Memory B cell (primary cell): ENCODE data around the gene C3orf20.

Source experiments
- ATAC-seq: fragments of 150-1000 bp; cut with Tn5 transposase; 2 replicates; pipeline ENCODE4 v1.10.0; 2021; ENCODE audit warnings: low read depth, mild to moderate bottlenecking, moderate library complexity
- DNase-seq, 2 donors: peaks; one replicate each; pipeline ENCODE4 v3.0.0; 2022; ENCODE audit warnings: low spot score in 2 of 2
- H3K27ac Mint-ChIP-seq: one replicate; pipeline ENCODE4 v1.8.0; 2022; ENCODE audit warnings: mild to moderate bottlenecking, moderate library complexity, mixed read lengths
- H3K27me3 Mint-ChIP-seq: one replicate; pipeline ENCODE4 v1.8.0; 2022; ENCODE audit warnings: mixed read lengths
- H3K36me3 Mint-ChIP-seq: one replicate; pipeline ENCODE4 v1.8.0; 2022; ENCODE audit warnings: mild to moderate bottlenecking, mixed read lengths
- H3K4me1 Mint-ChIP-seq: one replicate; pipeline ENCODE4 v1.8.0; 2022; ENCODE audit warnings: mixed read lengths
- H3K4me3 Mint-ChIP-seq: one replicate; pipeline ENCODE4 v1.8.0; 2022; ENCODE audit warnings: mild to moderate bottlenecking, moderate library complexity, mixed read lengths
- H3K9me3 Mint-ChIP-seq: one replicate; pipeline ENCODE4 v1.8.0; 2022; ENCODE audit warnings: mixed read lengths

The C3orf20 gene

DNA sequence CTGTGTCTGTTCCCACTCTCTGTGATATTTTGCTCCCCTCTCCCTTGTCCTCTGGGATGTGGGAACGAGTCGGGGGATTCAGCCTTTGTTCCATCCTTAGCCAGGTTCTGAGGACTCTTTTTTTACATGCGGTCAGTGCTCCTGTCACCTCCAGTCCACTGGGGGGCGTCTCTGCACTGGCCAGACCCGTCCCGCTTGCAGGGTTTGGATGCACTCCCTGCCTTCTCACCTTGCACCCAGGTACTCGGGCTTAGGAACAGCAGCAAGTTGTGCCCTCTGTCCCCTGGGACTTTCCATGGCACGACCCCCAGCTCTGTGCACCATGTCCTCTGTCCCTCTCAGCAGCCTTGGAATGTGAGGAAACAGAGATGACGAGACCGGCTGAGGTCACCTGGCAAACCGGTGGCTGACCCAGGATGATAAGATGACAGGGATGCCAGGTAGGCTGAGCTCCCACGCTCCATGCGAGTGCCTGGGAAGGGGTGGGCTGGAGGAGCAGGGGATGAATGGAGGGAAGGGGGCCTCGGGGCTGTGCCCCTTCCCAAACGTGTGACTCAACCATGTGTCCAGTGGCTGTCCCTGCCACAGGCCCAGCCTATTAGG is 116.5 kb downstream of the C3orf20 start:
- Mint-ChIP-seq H3K4me1 (no peaks in the 10 kb centered on the region), H3K27me3 (peaks cover 14% of the 10 kb centered on the region), H3K36me3 (no peaks in the 10 kb centered on the region), H3K27ac (no peak overlapping the region), H3K4me3 (no peak overlapping the region), H3K9me3 (no peaks in the 10 kb centered on the region)
- DNase-seq (peak in 1 of 2 donors; percentile 5), ATAC-seq (peak; percentile 41)

DNA sequence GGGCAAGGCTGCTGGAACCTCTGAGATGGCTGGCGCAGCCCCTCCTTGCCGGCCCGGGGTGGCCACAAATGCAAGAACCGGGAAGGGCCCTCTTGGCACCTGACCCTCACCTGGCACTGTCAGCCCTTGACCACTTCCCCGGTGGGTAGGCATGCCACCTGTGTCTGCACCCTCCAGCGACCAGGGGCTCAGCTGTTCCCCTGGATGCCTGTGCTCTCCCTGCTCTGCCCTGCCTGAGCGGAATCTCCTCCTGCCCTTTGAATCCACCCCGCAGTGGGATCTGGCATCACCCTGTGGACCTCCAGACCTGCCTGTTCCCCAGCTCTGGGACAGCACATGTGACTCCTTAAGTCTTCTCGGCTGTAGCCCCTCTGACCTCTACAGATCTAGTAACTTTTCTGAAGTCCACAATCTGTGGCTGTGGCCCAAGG is 117.8 kb downstream of the C3orf20 start:
- Mint-ChIP-seq H3K27ac (no peak overlapping the region), H3K36me3 (no peaks in the 10 kb centered on the region), H3K4me1 (no peaks in the 10 kb centered on the region), H3K9me3 (no peaks in the 10 kb centered on the region), H3K4me3 (no peak overlapping the region), H3K27me3 (peaks cover 14% of the 10 kb centered on the region)
- ATAC-seq (no peak), DNase-seq (no peak)

GRCh38 chr3:14793126-14793857 is 118.4 kb downstream of the C3orf20 start:
- no peaks in the 10 kb centered on the region for H3K36me3 Mint-ChIP-seq
- H3K27me3 Mint-ChIP-seq = peaks cover 14% of the 10 kb centered on the region
- DNase-seq (no peak), ATAC-seq (no peak)
- H3K4me1 Mint-ChIP-seq = no peaks in the 10 kb centered on the region
- no peaks in the 10 kb centered on the region for H3K9me3 Mint-ChIP-seq
- H3K27ac Mint-ChIP-seq = no peak overlapping the region
- H3K4me3 Mint-ChIP-seq = no peak overlapping the region

DNA sequence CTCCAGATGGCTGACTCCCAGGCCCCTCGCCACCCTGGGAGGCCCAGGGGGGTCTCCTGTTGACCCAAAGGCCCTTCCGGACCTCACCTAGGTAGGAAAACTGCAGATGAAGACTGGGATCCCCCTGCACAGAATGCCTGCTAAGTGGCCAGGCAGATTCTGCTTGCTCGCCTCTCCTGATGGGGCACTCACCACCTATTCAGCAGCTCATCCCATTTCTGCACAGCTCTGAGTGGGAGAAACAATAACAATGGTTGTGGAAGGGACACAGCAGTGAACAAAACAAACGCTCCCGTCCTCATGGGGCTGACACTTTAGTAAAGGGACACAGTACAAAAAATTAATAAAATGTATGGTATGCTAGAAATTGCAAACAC is 118.9 kb downstream of the C3orf20 start:
- ATAC-seq = no peak
- Mint-ChIP-seq H3K4me1 (no peaks in the 10 kb centered on the region), H3K9me3 (no peaks in the 10 kb centered on the region), H3K36me3 (no peaks in the 10 kb centered on the region), H3K27me3 (peaks cover 14% of the 10 kb centered on the region), H3K27ac (no peak overlapping the region), H3K4me3 (no peak overlapping the region)
- no peak for DNase-seq

GRCh38 chr3:14794435-14794834 is 119.5 kb downstream of the C3orf20 start:
- Mint-ChIP-seq H3K4me3 (no peak overlapping the region), H3K9me3 (no peaks in the 10 kb centered on the region), H3K36me3 (no peaks in the 10 kb centered on the region), H3K4me1 (no peaks in the 10 kb centered on the region), H3K27me3 (peaks cover 14% of the 10 kb centered on the region), H3K27ac (no peak overlapping the region)
- DNase-seq (no peak), ATAC-seq (no peak)

- no peak overlapping the region for H3K4me3 Mint-ChIP-seq
- no peak for DNase-seq
- peaks cover 2% of the 10 kb centered on the region for H3K36me3 Mint-ChIP-seq
- H3K9me3 Mint-ChIP-seq = peaks cover 2% of the 10 kb centered on the region
- H3K4me1 Mint-ChIP-seq = no peaks in the 10 kb centered on the region
- no peak for ATAC-seq
- H3K27me3 Mint-ChIP-seq = peaks cover 10% of the 10 kb centered on the region
- no peak overlapping the region for H3K27ac Mint-ChIP-seq
These were observed 121.1 kb downstream of the C3orf20 start for GRCh38 chr3:14795996-14796395.

DNA sequence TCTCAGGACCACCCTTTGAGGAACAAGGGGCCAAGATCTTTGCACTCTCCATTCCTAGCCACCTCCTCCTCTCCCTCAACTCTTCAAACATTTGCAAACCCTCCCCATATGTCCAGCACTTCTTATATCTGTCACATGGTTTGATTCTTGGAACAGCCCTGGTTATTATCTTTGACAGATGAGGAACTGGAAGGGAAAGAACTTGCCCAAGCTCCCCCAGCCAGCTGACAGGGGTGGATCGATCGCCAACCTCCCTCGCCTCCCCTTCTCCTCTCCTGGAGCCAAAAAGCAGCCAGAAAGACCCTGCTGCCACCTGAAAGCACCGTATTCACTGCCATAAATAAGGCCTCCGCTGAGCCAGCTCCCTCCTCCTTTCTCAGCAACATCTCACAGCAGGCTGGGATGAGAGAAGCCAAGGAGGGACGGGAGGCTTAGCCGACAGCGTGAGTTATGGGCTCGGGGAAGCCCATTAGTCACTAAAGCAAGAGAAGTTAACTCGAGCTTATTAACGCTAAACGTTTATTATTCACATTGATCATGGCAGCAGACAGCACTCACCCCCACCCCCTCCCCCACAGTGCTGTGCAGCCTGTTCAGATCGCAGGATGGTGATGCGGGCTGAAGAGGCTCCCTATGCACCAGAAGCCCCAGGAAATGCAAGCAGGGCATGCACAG is 121.6 kb downstream of the C3orf20 start:
- Mint-ChIP-seq H3K27ac (no peak overlapping the region), H3K4me1 (no peaks in the 10 kb centered on the region), H3K27me3 (peaks cover 9% of the 10 kb centered on the region), H3K9me3 (peaks cover 2% of the 10 kb centered on the region), H3K4me3 (no peak overlapping the region), H3K36me3 (peaks cover 2% of the 10 kb centered on the region)
- DNase-seq (no peak), ATAC-seq (no peak)

- Mint-ChIP-seq H3K4me3 (no peak overlapping the region), H3K27me3 (peaks cover 7% of the 10 kb centered on the region), H3K27ac (no peak overlapping the region), H3K36me3 (peaks cover 2% of the 10 kb centered on the region), H3K9me3 (peaks cover 2% of the 10 kb centered on the region), H3K4me1 (no peaks in the 10 kb centered on the region)
- DNase-seq = no peak
- ATAC-seq = no peak
These were observed 122.8 kb downstream of the C3orf20 start for GRCh38 chr3:14797731-14798130.

GRCh38 chr3:14798231-14798630 is 123.3 kb downstream of the C3orf20 start:
- no peak for ATAC-seq
- Mint-ChIP-seq H3K9me3 (peaks cover 2% of the 10 kb centered on the region), H3K27me3 (peaks cover 6% of the 10 kb centered on the region)

GRCh38 chr3:14799146-14799545 is 124.2 kb downstream of the C3orf20 start:
- no peak overlapping the region for H3K4me3 Mint-ChIP-seq
- peaks cover 2% of the 10 kb centered on the region for H3K36me3 Mint-ChIP-seq
- H3K9me3 Mint-ChIP-seq = peaks cover 2% of the 10 kb centered on the region
- peaks cover 10% of the 10 kb centered on the region for H3K27me3 Mint-ChIP-seq
- DNase-seq (no peak), ATAC-seq (no peak)
- H3K4me1 Mint-ChIP-seq = no peaks in the 10 kb centered on the region
- H3K27ac Mint-ChIP-seq = no peak overlapping the region

More at GRCh38 chr3:14798231-14798630, 123.3 kb downstream of the C3orf20 start:
- Mint-ChIP-seq H3K4me3 (no peak overlapping the region), H3K27ac (no peak overlapping the region), H3K36me3 (peaks cover 2% of the 10 kb centered on the region), H3K4me1 (no peaks in the 10 kb centered on the region)
- DNase-seq = no peak

GRCh38 chr3:14801031-14801430 is 126.1 kb downstream of the C3orf20 start:
- ATAC-seq = no peak
- Mint-ChIP-seq H3K4me3 (no peak overlapping the region), H3K27me3 (peaks cover 16% of the 10 kb centered on the region), H3K9me3 (peaks cover 2% of the 10 kb centered on the region), H3K36me3 (peaks cover 2% of the 10 kb centered on the region), H3K4me1 (no peaks in the 10 kb centered on the region), H3K27ac (no peak overlapping the region)
- no peak for DNase-seq

DNA sequence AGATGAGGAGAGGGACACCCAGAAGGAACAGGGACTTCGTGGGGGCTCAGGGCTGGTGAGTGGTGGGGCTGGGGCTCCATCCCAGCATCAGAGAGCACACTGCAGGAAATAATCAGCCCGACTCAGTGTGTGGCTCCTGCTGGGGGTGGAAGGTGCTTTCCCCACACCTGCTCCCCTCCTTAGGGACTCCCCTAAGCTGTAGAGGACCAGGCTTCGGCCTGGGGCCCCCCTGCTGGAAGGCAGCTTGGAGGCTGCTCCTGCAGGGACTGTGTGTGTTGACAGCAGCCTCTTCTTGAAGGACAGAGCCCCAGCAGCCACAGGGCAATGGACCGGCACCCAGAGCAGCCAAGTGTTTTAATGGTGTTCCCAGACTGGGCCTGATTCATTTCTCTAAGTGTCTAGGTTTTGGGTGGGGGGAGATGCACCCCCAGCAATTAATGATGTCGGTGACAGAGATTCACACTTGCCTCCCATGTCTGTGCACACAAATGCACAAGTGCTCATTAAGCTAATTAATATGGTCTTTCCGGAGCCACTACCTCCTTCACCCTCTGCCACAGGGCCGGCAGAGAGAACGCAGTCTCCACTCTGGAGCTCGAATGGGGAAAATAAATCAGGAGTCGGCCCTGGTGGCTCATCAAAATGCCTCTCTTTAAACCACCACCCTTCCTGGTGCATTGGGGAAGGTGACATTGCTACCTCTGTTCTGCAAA is 126.9 kb downstream of the C3orf20 start:
- peaks cover 2% of the 10 kb centered on the region for H3K36me3 Mint-ChIP-seq
- H3K4me1 Mint-ChIP-seq = peaks cover 1% of the 10 kb centered on the region
- no peak for ATAC-seq
- no peak for DNase-seq
- H3K27ac Mint-ChIP-seq = no peak overlapping the region
- no peak overlapping the region for H3K4me3 Mint-ChIP-seq
- H3K9me3 Mint-ChIP-seq = peaks cover 2% of the 10 kb centered on the region
- peaks cover 21% of the 10 kb centered on the region for H3K27me3 Mint-ChIP-seq

DNA sequence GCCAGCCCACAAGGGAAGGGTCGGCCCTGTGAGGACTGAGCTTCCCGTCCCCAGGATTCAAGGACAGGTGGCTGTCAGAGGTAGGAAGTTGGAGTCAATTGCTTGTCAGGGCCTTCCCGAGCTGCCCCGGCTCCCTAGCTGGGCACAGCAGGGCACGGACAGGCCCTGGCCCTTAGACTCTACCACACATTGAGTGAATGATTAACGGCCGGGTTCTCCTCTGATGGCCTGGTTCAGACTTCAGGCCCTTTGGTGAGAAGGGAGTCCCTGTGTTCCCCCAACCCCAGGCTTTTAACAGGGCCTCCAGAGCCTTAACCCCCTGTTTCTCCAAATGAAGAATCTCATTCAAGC is 127.4 kb downstream of the C3orf20 start:
- DNase-seq (no peak), ATAC-seq (no peak)
- H3K4me3 Mint-ChIP-seq = no peak overlapping the region
- peaks cover 24% of the 10 kb centered on the region for H3K27me3 Mint-ChIP-seq
- peaks cover 2% of the 10 kb centered on the region for H3K36me3 Mint-ChIP-seq
- peaks cover 2% of the 10 kb centered on the region for H3K9me3 Mint-ChIP-seq
- H3K4me1 Mint-ChIP-seq = peaks cover 3% of the 10 kb centered on the region
- no peak overlapping the region for H3K27ac Mint-ChIP-seq
